Liver (tissue), 9 donors: Measurements from ENCODE around the gene GMPR2. TPM values are rescaled to one million over a fixed set of nuclear protein-coding genes. Genes with fewer than 3 reads are reported as not detected.

Source experiments
- DNase-seq: peaks from one replicate; pipeline ENCODE4 v3.0.0-alpha.2; 2017; ENCODE audit warnings: low spot score
- H3K27ac ChIP-seq, 2 donors: one replicate each; pipeline ENCODE4 v1.7.0; 2013; ENCODE audit warnings: inconsistent platforms in 2 of 2, low read length in 2 of 2, control low read depth in 1 of 2, low read depth in 1 of 2, mild to moderate bottlenecking in 1 of 2
- H3K27me3 ChIP-seq, 4 donors: one replicate each; pipeline versions ENCODE4 v1.6.1 to v1.7.0; 2013; ENCODE audit warnings: low read length in 3 of 4, inconsistent platforms in 1 of 4, mild to moderate bottlenecking in 1 of 4, moderate library complexity in 1 of 4; ENCODE audit not compliant: control insufficient read depth in 4 of 4, insufficient read depth in 4 of 4
- H3K36me3 ChIP-seq, 4 donors: one replicate each; pipeline versions ENCODE4 v1.6.1 to v1.7.0; 2013; ENCODE audit warnings: low read length in 3 of 4, mild to moderate bottlenecking in 3 of 4, low read depth in 1 of 4, moderate library complexity in 1 of 4; ENCODE audit not compliant: control insufficient read depth in 4 of 4, insufficient read depth in 3 of 4
- H3K4me1 ChIP-seq, 4 donors: one replicate each; pipeline versions ENCODE4 v1.6.1 to v1.7.0; 2013; ENCODE audit warnings: low read length in 3 of 4, mild to moderate bottlenecking in 3 of 4, moderate library complexity in 1 of 4; ENCODE audit not compliant: control insufficient read depth in 4 of 4, insufficient read depth in 4 of 4
- H3K4me3 ChIP-seq, 3 donors: one replicate each; pipeline versions ENCODE4 v1.6.1 to v1.7.0; 2013; ENCODE audit warnings: low read length in 3 of 3, control low read depth in 1 of 3, low read depth in 1 of 3, mild to moderate bottlenecking in 1 of 3
- H3K9ac ChIP-seq, 2 donors: one replicate each; pipeline ENCODE4 v1.7.0; 2013; ENCODE audit warnings: low read length in 2 of 2, mild to moderate bottlenecking in 2 of 2, moderate library complexity in 2 of 2, control low read depth in 1 of 2, low read depth in 1 of 2
- H3K9me3 ChIP-seq, 4 donors: one replicate each; pipeline versions ENCODE4 v1.6.1 to v1.7.0; 2013; ENCODE audit warnings: low read length in 3 of 4; ENCODE audit not compliant: control insufficient read depth in 4 of 4
- ATF3 ChIP-seq: IDR thresholded peaks from 2 replicates; pipeline ENCODE4 v1.6.1; 2016; ENCODE audit warnings: antibody characterized with exemption
- CTCF ChIP-seq: fragments of 150-350 bp; IDR thresholded peaks from 2 replicates; pipeline ENCODE4 v1.5.1; 2017; ENCODE audit warnings: improper control_type of control experiment, low read depth, low read length; ENCODE audit not compliant: missing input control
- EGR1 ChIP-seq, 2 donors: IDR thresholded peaks; 2 replicates each; pipeline ENCODE4 v1.6.1; 2016 to 2018; ENCODE audit warnings: antibody characterized with exemption in 2 of 2, low read depth in 2 of 2
- FOXA1 ChIP-seq: IDR thresholded peaks from 2 replicates; pipeline ENCODE4 v1.6.1; 2016; ENCODE audit warnings: antibody characterized with exemption
- FOXA2 ChIP-seq: IDR thresholded peaks from 2 replicates; pipeline ENCODE4 v1.6.1; 2016; ENCODE audit warnings: antibody characterized with exemption
- GABPA ChIP-seq, 2 donors: IDR thresholded peaks in 1 of 2; conservative IDR thresholded peaks in 1 of 2; 2 replicates each; pipeline ENCODE4 v1.6.1; 2016; ENCODE audit warnings: antibody characterized with exemption in 2 of 2, mild to moderate bottlenecking in 1 of 2, moderate library complexity in 1 of 2
- HNF4A ChIP-seq, 2 donors: conservative IDR thresholded peaks; 2 replicates each; pipeline ENCODE4 v1.6.1; 2016; ENCODE audit warnings: antibody characterized with exemption in 2 of 2, mild to moderate bottlenecking in 2 of 2
- HNF4G ChIP-seq: IDR thresholded peaks from 2 replicates; pipeline ENCODE4 v1.6.1; 2016; ENCODE audit warnings: antibody characterized with exemption
- JUND ChIP-seq, 2 donors: IDR thresholded peaks; 2 replicates each; pipeline ENCODE4 v1.6.1; 2016; ENCODE audit warnings: antibody characterized with exemption in 2 of 2
- NR2F2 ChIP-seq: IDR thresholded peaks from 2 replicates; pipeline ENCODE4 v1.6.1; 2016; ENCODE audit warnings: antibody characterized with exemption
- REST ChIP-seq: IDR thresholded peaks from 2 replicates; pipeline ENCODE4 v1.6.1; 2016; ENCODE audit warnings: antibody characterized with exemption, mild to moderate bottlenecking
- RXRA ChIP-seq, 2 donors: IDR thresholded peaks; 2 replicates each; pipeline ENCODE4 v1.6.1; 2017 to 2018; ENCODE audit warnings: antibody characterized with exemption in 2 of 2, mild to moderate bottlenecking in 1 of 2
- SP1 ChIP-seq: IDR thresholded peaks from 2 replicates; pipeline ENCODE4 v1.6.1; 2018; ENCODE audit warnings: antibody characterized with exemption, mild to moderate bottlenecking
- TAF1 ChIP-seq: conservative IDR thresholded peaks from 2 replicates; pipeline ENCODE4 v1.6.1; 2016; ENCODE audit warnings: antibody characterized with exemption, mild to moderate bottlenecking
- YY1 ChIP-seq: IDR thresholded peaks from 2 replicates; pipeline ENCODE4 v1.6.1; 2016; ENCODE audit warnings: antibody characterized with exemption, mild to moderate bottlenecking
- ZBTB33 ChIP-seq: IDR thresholded peaks from 2 replicates; pipeline ENCODE4 v1.6.1; 2016; ENCODE audit warnings: antibody characterized with exemption
- WGBS: extraction: QIAGEN DNeasy Blood & Tissue Kit; methylation state at CpG from one replicate; pipeline ENCODE4 v1.1.7; 2013; 5-methylcytosine and 5-hydroxymethylcytosine counted together
- polyA plus RNA-seq, 2 donors: library from polyadenylated mRNA; stranded (reverse) in 1 of 2; unstranded in 1 of 2; fragments of 200-250 nt in 1 of 2; fragments of >200 nt in 1 of 2; fragmentation: Nextera tagmentation in 1 of 2; extraction: Ambion mirVana in 1 of 2; gene quantifications; one replicate each; pipeline versions ENCODE4 v1.2.1 to v1.2.3, GENCODE V29; 2013 to 2015
- total RNA-seq, 2 donors: library from RNA; depleted of rRNA; stranded (reverse); fragments of >200 nt; gene quantifications; one replicate each; pipeline ENCODE4 v1.2.3, GENCODE V29; 2014
- donor health status: healthy.
- donor health status: healthy.
- donor health status: healthy.
- donor health status: healthy.
- donor health status: healthy.

The GMPR2 gene
- total and polyA plus RNA-seq, 4 donors, result 28.6 to 42.7 (median 32.4) TPM

GRCh38 chr14:24283796-24284460 lies 51.2 kb downstream of the GMPR2 start:
- DNase-seq, result no peak
- Histone ChIP-seq H3K9ac (no peak overlapping the region), H3K36me3 (no peaks in the 10 kb centered on the region), H3K9me3 (no peaks in the 10 kb centered on the region), H3K4me1 (peaks cover 0 to 9% (median 6%) of the 10 kb centered on the region in 4 donors), H3K4me3 (no peak overlapping the region), H3K27me3 (no peaks in the 10 kb centered on the region), H3K27ac (no peak overlapping the region)
- WGBS, result 94% methylated on average over 5 of the region's 5 CpGs
- TF ChIP-seq RXRA (IDR thresholded peaks at IDR 0.05) (no peak), SP1 (no peak), EGR1 (IDR thresholded peaks at IDR 0.05; ENCODE audit: low read depth in 2 of 2) (no peak), NR2F2 (no peak), CTCF (no peak), TAF1 (no peak), YY1 (no peak), FOXA2 (no peak), REST (no peak), ATF3 (no peak)

GRCh38 chr14:24284501-24285035 lies 51.8 kb downstream of the GMPR2 start:
- no peak overlapping the region for H3K4me3 ChIP-seq
- DNase-seq, result no peak
- TF ChIP-seq HNF4G (no peak), YY1 (no peak), ATF3 (no peak), EGR1 (IDR thresholded peaks at IDR 0.05; ENCODE audit: low read depth in 2 of 2) (no peak), GABPA (IDR thresholded peaks at IDR 0.05 in 1 of 2, conservative IDR thresholded peaks at IDR 0.05 in 1 of 2) (no peak), FOXA1 (no peak), SP1 (no peak), FOXA2 (no peak), RXRA (IDR thresholded peaks at IDR 0.05) (no peak), ZBTB33 (no peak), NR2F2 (no peak), HNF4A (conservative IDR thresholded peaks at IDR 0.05) (no peak), JUND (IDR thresholded peaks at IDR 0.05) (no peak), CTCF (no peak), TAF1 (no peak), REST (no peak)
- H3K27me3 ChIP-seq, result no peaks in the 10 kb centered on the region
- peaks cover 0 to 4% (median 2%) of the 10 kb centered on the region in 4 donors for H3K36me3 ChIP-seq
- 90% methylated on average over 11 of the region's 11 CpGs for WGBS
- H3K4me1 ChIP-seq, result peaks cover 0 to 4% (median 2%) of the 10 kb centered on the region in 4 donors
- no peaks in the 10 kb centered on the region for H3K9me3 ChIP-seq
- no peak overlapping the region for H3K9ac ChIP-seq
- no peak overlapping the region for H3K27ac ChIP-seq
